ENCODE results near the gene SFTA2. TPM values are rescaled to one million over a fixed set of nuclear protein-coding genes. Genes with fewer than 3 reads are reported as not detected.
"Not testable (repeated sequence)": the region's sequence is repeated elsewhere in the genome, so short reads cannot be mapped to it uniquely, and the experiment has no call there.

SFTA2 gene
- total RNA-seq, 4 donors from 2014 or later: 3.5 TPM; not detected in 3

GRCh38 chr6:30928677-30929076 lies 3.3 kb downstream of the SFTA2 start:
- 95 to 99% methylated on average over 3 of the region's 3 CpGs for WGBS, 2 donors
- intact Hi-C loops (cut with DNase I): no loop called here
- Histone ChIP-seq H3K27ac (no peak overlapping the region), H3K36me3 (peaks cover 0 to 10% of the 10 kb centered on the region in 2 donors), H3K9me3 (no peaks in the 10 kb centered on the region), H3K27me3 (no peaks in the 10 kb centered on the region), H3K4me1 (peaks cover 0 to 14% of the 10 kb centered on the region in 2 donors), H3K4me3 (replicated peaks in 1 of 3) (no peak overlapping the region)
- DNase-seq: no peak
- TF ChIP-seq, protein P1, sequence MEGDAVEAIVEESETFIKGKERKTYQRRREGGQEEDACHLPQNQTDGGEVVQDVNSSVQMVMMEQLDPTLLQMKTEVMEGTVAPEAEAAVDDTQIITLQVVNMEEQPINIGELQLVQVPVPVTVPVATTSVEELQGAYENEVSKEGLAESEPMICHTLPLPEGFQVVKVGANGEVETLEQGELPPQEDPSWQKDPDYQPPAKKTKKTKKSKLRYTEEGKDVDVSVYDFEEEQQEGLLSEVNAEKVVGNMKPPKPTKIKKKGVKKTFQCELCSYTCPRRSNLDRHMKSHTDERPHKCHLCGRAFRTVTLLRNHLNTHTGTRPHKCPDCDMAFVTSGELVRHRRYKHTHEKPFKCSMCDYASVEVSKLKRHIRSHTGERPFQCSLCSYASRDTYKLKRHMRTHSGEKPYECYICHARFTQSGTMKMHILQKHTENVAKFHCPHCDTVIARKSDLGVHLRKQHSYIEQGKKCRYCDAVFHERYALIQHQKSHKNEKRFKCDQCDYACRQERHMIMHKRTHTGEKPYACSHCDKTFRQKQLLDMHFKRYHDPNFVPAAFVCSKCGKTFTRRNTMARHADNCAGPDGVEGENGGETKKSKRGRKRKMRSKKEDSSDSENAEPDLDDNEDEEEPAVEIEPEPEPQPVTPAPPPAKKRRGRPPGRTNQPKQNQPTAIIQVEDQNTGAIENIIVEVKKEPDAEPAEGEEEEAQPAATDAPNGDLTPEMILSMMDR (IDR thresholded peaks at IDR 0.05): no peak
- no peak for TF ChIP-seq POLR2A (IDR thresholded peaks at IDR 0.05)

GRCh38 chr6:30927080-30927479 lies 4.9 kb downstream of the SFTA2 start:
- H3K27ac ChIP-seq; DNase-seq; intact Hi-C loops (cut with DNase I); H3K4me3 ChIP-seq (replicated peaks in 1 of 3); H3K27me3 ChIP-seq; H3K9me3 ChIP-seq: not testable (repeated sequence)
- 92 to 93% methylated on average over 3 of the region's 3 CpGs for WGBS, 2 donors
- Histone ChIP-seq H3K4me1 (peaks cover 0 to 13% of the 10 kb centered on the region in 2 donors), H3K36me3 (peaks cover 12 to 25% of the 10 kb centered on the region in 2 donors)

DNA sequence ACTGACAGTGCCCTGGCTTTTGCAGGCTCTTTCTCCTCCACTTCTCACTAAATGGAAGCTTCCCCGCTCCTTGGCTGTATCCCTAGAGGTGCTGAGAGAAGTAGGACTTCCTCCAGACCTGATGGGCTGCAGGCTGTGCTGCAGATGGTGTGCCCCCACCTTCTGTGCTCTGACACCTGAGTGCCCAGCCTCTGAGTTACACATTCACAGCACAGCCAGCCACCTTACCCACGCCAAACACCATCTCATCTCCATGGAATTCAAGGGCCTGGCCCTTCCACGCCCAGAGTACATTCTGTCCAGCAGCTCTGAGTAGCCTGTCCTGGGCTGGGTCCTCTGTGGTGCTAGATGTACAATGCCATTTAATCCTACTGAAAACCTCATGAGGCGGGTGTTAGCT lies 5.3 kb downstream of the SFTA2 start:
- no peak overlapping the region for H3K4me3 ChIP-seq (replicated peaks in 1 of 3)
- H3K27me3 ChIP-seq: no peaks in the 10 kb centered on the region
- peak overlapping the region in 2 of 3 donors; percentile 28 to 49 for H3K27ac ChIP-seq
- intact Hi-C loops (cut with DNase I): no loop called here
- DNase-seq: peak; percentile 52 to 70
- TF ChIP-seq, protein P1 (IDR thresholded peaks at IDR 0.05): no peak
- peak in 1 of 2 donors; percentile 32 for TF ChIP-seq POLR2A (IDR thresholded peaks at IDR 0.05)
- H3K9me3 ChIP-seq: no peaks in the 10 kb centered on the region
- peaks cover 12 to 29% of the 10 kb centered on the region in 2 donors for H3K36me3 ChIP-seq
- 91 to 95% methylated on average over 4 of the region's 4 CpGs for WGBS, 2 donors
- peaks cover 0 to 9% of the 10 kb centered on the region in 2 donors for H3K4me1 ChIP-seq

DNA sequence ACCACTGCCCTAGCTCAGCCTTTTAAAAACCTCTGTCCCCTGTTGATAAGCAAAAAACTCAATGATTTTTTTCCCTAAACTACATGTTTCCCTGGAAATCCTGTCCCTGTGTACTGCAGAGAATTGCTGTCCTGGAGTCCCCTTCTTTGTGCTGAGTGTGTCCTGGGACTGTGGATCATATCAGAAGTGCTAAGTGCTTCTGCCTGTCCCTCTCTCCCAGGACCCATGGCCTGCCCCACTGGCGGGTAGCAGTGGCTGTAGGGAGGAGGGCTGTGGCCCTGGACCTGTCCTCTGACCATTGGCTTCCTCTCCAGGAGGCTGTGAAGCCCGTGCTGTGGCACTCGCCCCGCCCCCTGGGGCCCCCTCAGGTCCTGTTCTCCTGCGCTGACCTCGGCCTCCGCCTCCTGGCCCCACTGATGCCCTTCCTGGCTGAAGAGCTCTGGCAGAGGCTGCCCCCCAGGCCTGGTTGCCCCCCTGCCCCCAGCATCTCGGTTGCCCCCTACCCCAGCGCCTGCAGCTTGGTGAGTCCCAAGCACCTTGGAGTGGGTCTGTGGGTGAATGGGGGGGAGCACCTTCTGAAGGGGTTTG lies 7.8 kb downstream of the SFTA2 start:
- H3K27me3 ChIP-seq; DNase-seq; H3K9me3 ChIP-seq; H3K4me1 ChIP-seq; H3K27ac ChIP-seq; H3K4me3 ChIP-seq (replicated peaks in 1 of 3); intact Hi-C loops (cut with DNase I): not testable (repeated sequence)
- WGBS, 2 donors: 80% methylated on average over 5 of the region's 9 CpGs; no CpG with 5 or more reads in 1 of the 2 donors
- peaks cover 28 to 47% of the 10 kb centered on the region in 2 donors for H3K36me3 ChIP-seq

DNA sequence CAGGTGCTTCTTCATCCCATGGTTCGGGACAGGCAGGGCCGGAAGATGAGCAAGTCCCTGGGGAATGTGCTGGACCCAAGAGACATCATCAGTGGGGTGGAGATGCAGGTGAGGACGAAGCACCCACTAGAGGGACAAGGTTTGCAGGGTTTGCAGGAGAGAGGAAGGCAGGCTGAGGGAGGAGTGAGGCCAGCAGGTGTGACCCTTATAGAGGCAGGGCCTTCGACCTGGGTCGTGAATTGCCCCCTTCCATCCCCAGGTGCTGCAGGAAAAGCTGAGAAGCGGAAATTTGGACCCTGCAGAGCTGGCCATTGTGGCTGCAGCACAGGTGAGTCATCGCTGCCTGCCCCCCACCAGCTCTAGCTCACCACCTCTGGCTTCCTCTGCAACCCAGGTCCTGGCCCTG lies 9.5 kb downstream of the SFTA2 start:
- intact Hi-C loops (cut with DNase I): no loop called here
- TF ChIP-seq, protein P1 (IDR thresholded peaks at IDR 0.05): no peak
- no peak for TF ChIP-seq POLR2A (IDR thresholded peaks at IDR 0.05)

DNA sequence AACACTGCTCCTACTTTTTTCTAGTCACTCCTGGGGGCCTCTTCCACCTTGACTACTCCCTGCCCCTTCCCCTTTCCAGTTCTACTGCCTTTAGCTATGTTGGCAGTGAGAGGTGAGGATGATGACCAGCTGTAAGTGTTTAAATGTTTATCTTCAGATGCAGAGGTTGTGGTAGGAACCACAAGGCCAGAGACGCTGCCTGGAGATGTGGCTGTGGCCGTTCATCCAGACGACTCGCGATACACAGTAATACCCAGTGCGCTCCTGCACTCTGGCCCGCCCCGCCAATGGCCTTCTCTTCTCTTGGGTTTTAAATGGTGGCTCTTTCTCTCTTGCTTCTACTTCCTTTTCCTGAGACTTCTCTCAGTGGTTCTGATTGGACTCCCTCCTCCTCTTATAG lies 13.3 kb downstream of the SFTA2 start:
- Histone ChIP-seq H3K4me1 (peaks cover 17 to 20% of the 10 kb centered on the region in 2 donors), H3K36me3 (peaks cover 34 to 46% of the 10 kb centered on the region in 2 donors), H3K27me3 (no peaks in the 10 kb centered on the region), H3K9me3 (no peaks in the 10 kb centered on the region), H3K4me3 (replicated peaks in 1 of 3) (no peak overlapping the region), H3K27ac (no peak overlapping the region)
- 94 to 97% methylated on average over 8 of the region's 8 CpGs for WGBS, 2 donors
- intact Hi-C loops (cut with DNase I): loop anchor here (5.0 kb wide), 1 partner anchor 164 kb away; no protein-coding TSS in a partner anchor
- TF ChIP-seq POLR2A (IDR thresholded peaks at IDR 0.05): no peak
- TF ChIP-seq, protein P1 (IDR thresholded peaks at IDR 0.05): no peak
- DNase-seq: no peak

More for the DNA sequence above, 9.5 kb downstream of the SFTA2 start:
- peaks cover 0 to 8% of the 10 kb centered on the region in 2 donors for H3K4me1 ChIP-seq
- no peak overlapping the region for H3K4me3 ChIP-seq (replicated peaks in 1 of 3)
- H3K36me3 ChIP-seq: peaks cover 34 to 56% of the 10 kb centered on the region in 2 donors
- no peaks in the 10 kb centered on the region for H3K27me3 ChIP-seq
- WGBS, 2 donors: 91 to 94% methylated on average over 7 of the region's 7 CpGs
- H3K9me3 ChIP-seq: no peaks in the 10 kb centered on the region
- H3K27ac ChIP-seq: no peak overlapping the region
- DNase-seq: no peak
